Measurements from ENCODE around the gene DBX2.
"Not testable (repeated sequence)": the region's sequence is repeated elsewhere in the genome, so short reads cannot be mapped to it uniquely, and the experiment has no call there.

DBX2 gene

DNA sequence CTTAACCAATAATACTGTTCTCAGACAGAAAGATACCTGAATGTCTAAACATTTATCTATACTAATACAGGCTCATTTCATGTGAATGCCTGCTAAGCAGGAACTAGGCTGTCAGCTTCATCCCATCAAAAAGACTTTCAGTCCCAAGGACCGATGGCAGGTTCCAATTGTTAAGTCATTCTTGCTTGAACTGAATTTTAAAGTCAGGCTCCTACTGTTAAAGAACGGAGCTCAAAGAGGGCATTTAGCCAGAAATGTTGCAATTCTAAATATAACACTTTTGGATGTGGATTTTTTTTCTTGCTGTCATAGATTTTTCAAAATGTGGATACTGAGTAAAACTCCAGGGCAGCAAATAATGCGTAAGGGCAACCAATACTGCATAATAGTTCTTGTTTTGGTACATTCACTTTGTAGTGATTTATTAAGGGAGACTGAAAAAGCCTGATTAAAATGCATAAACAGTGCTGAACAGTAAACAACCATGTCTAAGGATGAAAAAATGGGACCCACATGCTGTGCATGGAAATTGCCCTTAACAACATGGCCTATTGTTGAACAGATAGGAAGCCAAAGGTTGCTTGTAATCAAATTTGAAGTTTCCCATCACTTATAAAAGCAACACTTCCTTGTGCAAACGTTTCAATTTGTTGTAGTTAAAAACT is 38.6 kb upstream of the DBX2 start:
- Histone ChIP-seq H4K20me1 (ENCODE audit: insufficient read depth, low read length) (no peaks in the 10 kb centered on the region), H3K4me2 (ENCODE audit: low read depth, low read length) (no peak overlapping the region), H3K9me3 (replicated peaks; ENCODE audit: insufficient read depth, low read length) (no peaks in the 10 kb centered on the region), H3F3A (ENCODE audit: insufficient read depth, low read length) (no peaks in the 10 kb centered on the region), H3K27ac (ENCODE audit: low read length) (no peak overlapping the region), H3K79me2 (ENCODE audit: low read length) (no peaks in the 10 kb centered on the region), H3K9me2 (replicated peaks; ENCODE audit: insufficient read depth, low read length) (no peaks in the 10 kb centered on the region), H2AFZ (ENCODE audit: low read length) (no peak overlapping the region), H3K9ac (ENCODE audit: low read length) (no peak overlapping the region), H3K36me3 (replicated peaks; ENCODE audit: insufficient read depth, low read length) (no peaks in the 10 kb centered on the region), H3K4me3 (ENCODE audit: low read length) (no peak overlapping the region), H3K4me1 (ENCODE audit: low read length) (no peaks in the 10 kb centered on the region), H3K27me3 (replicated peaks; ENCODE audit: insufficient read depth, low read length) (no peaks in the 10 kb centered on the region)
- TF ChIP-seq EZH2phosphoT487 (IDR thresholded peaks at IDR 0.05; ENCODE audit: low read length) (no peak), EZH2 (optimal IDR thresholded peaks at IDR 0.05; ENCODE audit: low read depth, low read length) (no peak)
- TF ChIP-seq, protein P1, sequence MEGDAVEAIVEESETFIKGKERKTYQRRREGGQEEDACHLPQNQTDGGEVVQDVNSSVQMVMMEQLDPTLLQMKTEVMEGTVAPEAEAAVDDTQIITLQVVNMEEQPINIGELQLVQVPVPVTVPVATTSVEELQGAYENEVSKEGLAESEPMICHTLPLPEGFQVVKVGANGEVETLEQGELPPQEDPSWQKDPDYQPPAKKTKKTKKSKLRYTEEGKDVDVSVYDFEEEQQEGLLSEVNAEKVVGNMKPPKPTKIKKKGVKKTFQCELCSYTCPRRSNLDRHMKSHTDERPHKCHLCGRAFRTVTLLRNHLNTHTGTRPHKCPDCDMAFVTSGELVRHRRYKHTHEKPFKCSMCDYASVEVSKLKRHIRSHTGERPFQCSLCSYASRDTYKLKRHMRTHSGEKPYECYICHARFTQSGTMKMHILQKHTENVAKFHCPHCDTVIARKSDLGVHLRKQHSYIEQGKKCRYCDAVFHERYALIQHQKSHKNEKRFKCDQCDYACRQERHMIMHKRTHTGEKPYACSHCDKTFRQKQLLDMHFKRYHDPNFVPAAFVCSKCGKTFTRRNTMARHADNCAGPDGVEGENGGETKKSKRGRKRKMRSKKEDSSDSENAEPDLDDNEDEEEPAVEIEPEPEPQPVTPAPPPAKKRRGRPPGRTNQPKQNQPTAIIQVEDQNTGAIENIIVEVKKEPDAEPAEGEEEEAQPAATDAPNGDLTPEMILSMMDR (IDR thresholded peaks at IDR 0.05; ENCODE audit: low read length), result no peak
- DNase-seq, result no peak

DNA sequence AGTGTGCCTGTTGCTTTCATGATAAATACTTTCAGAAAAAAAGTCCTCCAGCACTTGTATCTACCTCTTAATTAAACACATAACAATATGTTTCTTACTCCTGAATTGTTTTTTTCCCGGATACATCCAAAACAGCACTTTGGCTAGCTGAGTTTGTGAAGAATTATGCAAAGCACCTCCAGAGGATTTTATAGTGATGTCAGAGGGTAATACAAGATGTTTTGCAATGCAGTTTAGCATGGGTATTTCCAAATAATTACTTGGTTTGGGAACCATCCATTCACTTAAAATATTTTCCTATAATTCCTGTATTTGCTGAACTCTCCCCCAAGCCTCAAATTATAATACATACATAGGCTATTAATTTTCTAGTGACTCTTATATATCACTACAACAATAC is 37.7 kb upstream of the DBX2 start:
- H3F3A ChIP-seq (ENCODE audit: insufficient read depth, low read length), result no peaks in the 10 kb centered on the region
- H3K9me2 ChIP-seq (replicated peaks; ENCODE audit: insufficient read depth, low read length), result no peaks in the 10 kb centered on the region
- H3K9me3 ChIP-seq (replicated peaks; ENCODE audit: insufficient read depth, low read length), result no peaks in the 10 kb centered on the region
- H4K20me1 ChIP-seq (ENCODE audit: insufficient read depth, low read length), result no peaks in the 10 kb centered on the region
- H3K4me3 ChIP-seq (ENCODE audit: low read length), result no peak overlapping the region
- H3K4me1 ChIP-seq (ENCODE audit: low read length), result no peaks in the 10 kb centered on the region
- no peak overlapping the region for H2AFZ ChIP-seq (ENCODE audit: low read length)
- no peak for TF ChIP-seq EZH2phosphoT487 (IDR thresholded peaks at IDR 0.05; ENCODE audit: low read length)
- TF ChIP-seq EZH2 (optimal IDR thresholded peaks at IDR 0.05; ENCODE audit: low read depth, low read length), result no peak
- TF ChIP-seq, protein P1 (IDR thresholded peaks at IDR 0.05; ENCODE audit: low read length), result no peak
- H3K27me3 ChIP-seq (replicated peaks; ENCODE audit: insufficient read depth, low read length), result no peaks in the 10 kb centered on the region
- no peak overlapping the region for H3K27ac ChIP-seq (ENCODE audit: low read length)
- H3K79me2 ChIP-seq (ENCODE audit: low read length), result no peaks in the 10 kb centered on the region
- H3K9ac ChIP-seq (ENCODE audit: low read length), result no peak overlapping the region
- H3K4me2 ChIP-seq (ENCODE audit: low read depth, low read length), result no peak overlapping the region
- DNase-seq, result no peak
- H3K36me3 ChIP-seq (replicated peaks; ENCODE audit: insufficient read depth, low read length), result no peaks in the 10 kb centered on the region

DNA sequence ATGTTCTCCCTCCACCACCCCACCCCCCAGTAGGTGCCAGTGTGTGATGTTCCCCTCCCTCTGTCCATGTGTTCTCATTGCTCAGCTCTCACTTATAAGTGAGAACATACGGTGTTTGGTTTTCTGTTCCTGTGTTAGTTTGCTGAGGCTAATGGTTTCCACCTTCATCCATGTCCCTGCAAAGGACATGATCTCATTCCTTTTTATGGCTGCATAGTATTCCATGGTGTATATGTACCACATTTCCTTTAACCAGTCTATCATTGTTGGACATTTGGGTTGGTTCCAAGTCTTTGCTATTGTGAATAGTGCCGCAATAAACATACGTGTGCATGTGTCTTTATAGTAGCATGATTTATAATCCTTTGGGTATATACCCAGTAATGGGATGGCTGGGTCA is 33.3 kb upstream of the DBX2 start:
- H2AFZ ChIP-seq (ENCODE audit: low read length); H3K36me3 ChIP-seq (replicated peaks; ENCODE audit: insufficient read depth, low read length); H4K20me1 ChIP-seq (ENCODE audit: insufficient read depth, low read length); H3K27ac ChIP-seq (ENCODE audit: low read length); H3K9ac ChIP-seq (ENCODE audit: low read length); H3K27me3 ChIP-seq (replicated peaks; ENCODE audit: insufficient read depth, low read length); H3K79me2 ChIP-seq (ENCODE audit: low read length); H3K4me1 ChIP-seq (ENCODE audit: low read length); H3K9me3 ChIP-seq (replicated peaks; ENCODE audit: insufficient read depth, low read length); H3K9me2 ChIP-seq (replicated peaks; ENCODE audit: insufficient read depth, low read length); DNase-seq; H3F3A ChIP-seq (ENCODE audit: insufficient read depth, low read length); H3K4me3 ChIP-seq (ENCODE audit: low read length); H3K4me2 ChIP-seq (ENCODE audit: low read depth, low read length): not testable (repeated sequence)

DNA sequence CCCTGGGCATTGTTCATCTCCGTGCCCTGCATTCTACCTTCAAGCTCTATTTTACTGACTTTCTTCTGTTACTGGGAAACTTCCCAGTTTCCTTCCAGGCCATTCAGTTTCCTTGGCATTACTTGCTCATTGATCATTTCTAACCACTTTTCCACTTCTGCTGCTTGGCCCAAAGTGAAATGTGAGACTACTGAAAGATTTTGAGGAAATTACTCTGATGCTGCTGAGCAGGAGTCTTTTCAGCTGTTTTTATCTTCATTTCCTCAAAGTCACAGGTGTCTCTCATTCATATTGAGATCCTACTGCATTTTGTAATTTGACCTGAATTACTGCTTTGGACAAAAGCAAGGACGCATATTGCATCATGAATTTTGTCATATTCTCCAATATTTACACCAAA is 26.4 kb upstream of the DBX2 start:
- no peaks in the 10 kb centered on the region for H3K27me3 ChIP-seq (replicated peaks; ENCODE audit: insufficient read depth, low read length)
- no peaks in the 10 kb centered on the region for H3K9me2 ChIP-seq (replicated peaks; ENCODE audit: insufficient read depth, low read length)
- H3K9me3 ChIP-seq (replicated peaks; ENCODE audit: insufficient read depth, low read length), result no peaks in the 10 kb centered on the region
- no peak overlapping the region for H3K9ac ChIP-seq (ENCODE audit: low read length)
- no peaks in the 10 kb centered on the region for H3F3A ChIP-seq (ENCODE audit: insufficient read depth, low read length)
- no peak for TF ChIP-seq EZH2phosphoT487 (IDR thresholded peaks at IDR 0.05; ENCODE audit: low read length)
- no peak for TF ChIP-seq EZH2 (optimal IDR thresholded peaks at IDR 0.05; ENCODE audit: low read depth, low read length)
- TF ChIP-seq, protein P1 (IDR thresholded peaks at IDR 0.05; ENCODE audit: low read length), result no peak
- no peak for DNase-seq
- H3K4me3 ChIP-seq (ENCODE audit: low read length), result no peak overlapping the region
- H3K27ac ChIP-seq (ENCODE audit: low read length), result no peak overlapping the region
- no peaks in the 10 kb centered on the region for H3K79me2 ChIP-seq (ENCODE audit: low read length)
- no peak overlapping the region for H2AFZ ChIP-seq (ENCODE audit: low read length)
- H4K20me1 ChIP-seq (ENCODE audit: insufficient read depth, low read length), result no peaks in the 10 kb centered on the region
- no peaks in the 10 kb centered on the region for H3K4me1 ChIP-seq (ENCODE audit: low read length)
- H3K4me2 ChIP-seq (ENCODE audit: low read depth, low read length), result no peak overlapping the region
- H3K36me3 ChIP-seq (replicated peaks; ENCODE audit: insufficient read depth, low read length), result no peaks in the 10 kb centered on the region

Data from MM.1S (cell line).